D721Med (cell line): ENCODE measurements around the gene ERBB4.

Source experiments
- DNase-seq: peaks from one replicate; pipeline ENCODE4 v3.0.0; 2011; ENCODE audit warnings: low spot score; ENCODE audit not compliant: insufficient read length
- FAIRE-seq: peaks from 2 replicates; lab custom pipeline; 2011; peaks lifted over from hg19 to GRCh38; lab: Jason Lieb, UNC
- CTCF ChIP-seq: IDR thresholded peaks from 2 replicates; pipeline ENCODE4 v1.5.1; 2012; ENCODE audit warnings: mild to moderate bottlenecking, control low read depth; ENCODE audit not compliant: insufficient read depth; ENCODE audit errors: missing control alignments

The ERBB4 gene

GRCh38 chr2:212505586-212505985 is 33.0 kb downstream of the ERBB4 start:
- no peak for TF ChIP-seq CTCF
- no peak for DNase-seq
- FAIRE-seq = no peak

- FAIRE-seq = no peak
- TF ChIP-seq CTCF = no peak
- no peak for DNase-seq
These were observed 43.6 kb downstream of the ERBB4 start for GRCh38 chr2:212495046-212495445.

- TF ChIP-seq CTCF = no peak
- no peak for FAIRE-seq
- DNase-seq = no peak
These were observed 44.1 kb downstream of the ERBB4 start for GRCh38 chr2:212494418-212495020.

- DNase-seq (no peak), FAIRE-seq (no peak)
- TF ChIP-seq CTCF = no peak
These were observed 48.8 kb downstream of the ERBB4 start for GRCh38 chr2:212489719-212490346.

GRCh38 chr2:212488611-212489010 is 50.0 kb downstream of the ERBB4 start:
- no peak for FAIRE-seq
- no peak for DNase-seq
- no peak for TF ChIP-seq CTCF

- DNase-seq (no peak), FAIRE-seq (no peak)
- no peak for TF ChIP-seq CTCF
These were observed 54.0 kb downstream of the ERBB4 start for GRCh38 chr2:212484563-212485080.

- no peak for TF ChIP-seq CTCF
- no peak for FAIRE-seq
- DNase-seq = no peak
These were observed 58.2 kb downstream of the ERBB4 start for GRCh38 chr2:212480447-212480846.
